ENCODE measurements around the gene WT1. TPM values are rescaled to one million over a fixed set of nuclear protein-coding genes. Genes with fewer than 3 reads are reported as not detected.

WT1 gene
- total and polyA plus RNA-seq, 10 of the 15 experiments (the other 5 are each of a cell fraction or from before 2014, with no cell fraction given): 0.07 to 0.37 (median 0.08) TPM; not detected in 7

GRCh38 chr11:32400670-32401369, 34.5 kb downstream of the WT1 start:
- ChIA-PET POLR2A (no interaction called here), SMC1A (ENCODE audit: uncharacterized antibody, unreplicated experiment) (interaction anchor here (0.6 kb wide), 1 partner anchor 53 kb away, joined by 3 read pairs; no protein-coding TSS in a partner anchor), CTCF (no interaction called here), RAD21 (ENCODE audit: unreplicated experiment) (no interaction called here)
- 33% methylated on average over 5 of the region's 5 CpGs for WGBS (ENCODE audit: insufficient coverage, insufficient replicate concordance, low lambda C conversion rate, missing lambda C conversion rate)
- TF ChIP-seq NFYB (IDR thresholded peaks at IDR 0.05; ENCODE audit: insufficient read depth, low read depth, low read length) (no peak), POLR2A (IDR thresholded peaks at IDR 0.05; ENCODE audit: low read depth, low read length) (no peak), HSF1 (IDR thresholded peaks at IDR 0.05; ENCODE audit: low read depth, low read length) (no peak), MYB (IDR thresholded peaks at IDR 0.05; ENCODE audit: borderline replicate concordance, low read depth, low read length) (no peak), NR2C1 (IDR thresholded peaks at IDR 0.05) (no peak), JUND (IDR thresholded peaks at IDR 0.05; ENCODE audit: low read depth, low read length) (no peak), CEBPB (IDR thresholded peaks at IDR 0.05; ENCODE audit: borderline replicate concordance in 1 of 2, low read depth in 2 of 2, low read length in 2 of 2) (no peak), TAF1 (IDR thresholded peaks at IDR 0.05; ENCODE audit: borderline replicate concordance, low read depth, low read length) (no peak), CBX5 (IDR thresholded peaks at IDR 0.05; ENCODE audit: low read depth) (no peak), NKRF (conservative IDR thresholded peaks at IDR 0.05) (no peak)
- TF ChIP-seq, protein P1, sequence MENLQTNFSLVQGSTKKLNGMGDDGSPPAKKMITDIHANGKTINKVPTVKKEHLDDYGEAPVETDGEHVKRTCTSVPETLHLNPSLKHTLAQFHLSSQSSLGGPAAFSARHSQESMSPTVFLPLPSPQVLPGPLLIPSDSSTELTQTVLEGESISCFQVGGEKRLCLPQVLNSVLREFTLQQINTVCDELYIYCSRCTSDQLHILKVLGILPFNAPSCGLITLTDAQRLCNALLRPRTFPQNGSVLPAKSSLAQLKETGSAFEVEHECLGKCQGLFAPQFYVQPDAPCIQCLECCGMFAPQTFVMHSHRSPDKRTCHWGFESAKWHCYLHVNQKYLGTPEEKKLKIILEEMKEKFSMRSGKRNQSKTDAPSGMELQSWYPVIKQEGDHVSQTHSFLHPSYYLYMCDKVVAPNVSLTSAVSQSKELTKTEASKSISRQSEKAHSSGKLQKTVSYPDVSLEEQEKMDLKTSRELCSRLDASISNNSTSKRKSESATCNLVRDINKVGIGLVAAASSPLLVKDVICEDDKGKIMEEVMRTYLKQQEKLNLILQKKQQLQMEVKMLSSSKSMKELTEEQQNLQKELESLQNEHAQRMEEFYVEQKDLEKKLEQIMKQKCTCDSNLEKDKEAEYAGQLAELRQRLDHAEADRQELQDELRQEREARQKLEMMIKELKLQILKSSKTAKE (IDR thresholded peaks at IDR 0.05; ENCODE audit: low read depth, poor library complexity, severe bottlenecking): no peak
- H3K9me3 ChIP-seq (replicated peaks; ENCODE audit: control insufficient read depth, insufficient read depth, low read length): no peaks in the 10 kb centered on the region
- intact Hi-C loops (cut with micrococcal nuclease; ENCODE audit: unreplicated experiment) (no loop called here), in situ Hi-C loops (cut with MboI) (no loop called here)
- no peak overlapping the region for H3K4me2 ChIP-seq (ENCODE audit: control insufficient read depth, insufficient read depth)
- H3K27ac ChIP-seq (ENCODE audit: control insufficient read depth, insufficient read depth): no peak overlapping the region
- H3K79me2 ChIP-seq (ENCODE audit: control insufficient read depth, insufficient read depth, low read length): no peaks in the 10 kb centered on the region
- ATAC-seq (no peak), FAIRE-seq (no peak), DNase-seq (ENCODE audit: low read depth, low spot score) (no peak)
- no peaks in the 10 kb centered on the region for H4K20me1 ChIP-seq (ENCODE audit: control insufficient read depth, insufficient read depth)
- BruUV-seq (replicated peaks): no TSS peak
- no peak overlapping the region for H3K4me3 ChIP-seq
- no peak overlapping the region for H2AFZ ChIP-seq (ENCODE audit: control insufficient read depth, low read depth, low read length)
- no peaks in the 10 kb centered on the region for H3K4me1 ChIP-seq (ENCODE audit: control insufficient read depth, insufficient read depth, low read length)
- no peaks in the 10 kb centered on the region for H3K36me3 ChIP-seq (ENCODE audit: control insufficient read depth in 2 of 2, insufficient read depth in 2 of 2, low read length in 1 of 2)
- H3K9ac ChIP-seq (ENCODE audit: control insufficient read depth, insufficient read depth, low read length): no peak overlapping the region
- H3K27me3 ChIP-seq (replicated peaks in 1 of 2; ENCODE audit: control insufficient read depth in 2 of 2, insufficient read depth in 2 of 2, low read length in 1 of 2): no peaks in the 10 kb centered on the region; a peak in 1 of 4 replicates

Measured in GM12878 (cell line).